ENCODE results near the gene TMEM30B. TPM values are rescaled to one million over a fixed set of nuclear protein-coding genes. Genes with fewer than 3 reads are reported as not detected.

TMEM30B gene
- total and polyA plus RNA-seq, 2 of the 8 experiments (the other 6 are each of a cell fraction or from before 2014, with no cell fraction given) = 11.2 to 18.7 TPM

GRCh38 chr14:61330511-61330910, 49.4 kb upstream of the TMEM30B start (continued):
- TF ChIP-seq CHD7 (IDR thresholded peaks at IDR 0.05; ENCODE audit: insufficient replicate concordance, low read length) = no peak

Data from H1 (cell line).